ENCODE data around the gene SLC44A2. TPM values are rescaled to one million over a fixed set of nuclear protein-coding genes. Genes with fewer than 3 reads are reported as not detected.
A peak's percentile ranks its signal among the peaks of the same experiment; 100 is the strongest.
"Not testable (repeated sequence)": the region's sequence is repeated elsewhere in the genome, so short reads cannot be mapped to it uniquely, and the experiment has no call there.

Gene SLC44A2
- total RNA-seq, 1 donor from 2014 or later, result 100 TPM

DNA sequence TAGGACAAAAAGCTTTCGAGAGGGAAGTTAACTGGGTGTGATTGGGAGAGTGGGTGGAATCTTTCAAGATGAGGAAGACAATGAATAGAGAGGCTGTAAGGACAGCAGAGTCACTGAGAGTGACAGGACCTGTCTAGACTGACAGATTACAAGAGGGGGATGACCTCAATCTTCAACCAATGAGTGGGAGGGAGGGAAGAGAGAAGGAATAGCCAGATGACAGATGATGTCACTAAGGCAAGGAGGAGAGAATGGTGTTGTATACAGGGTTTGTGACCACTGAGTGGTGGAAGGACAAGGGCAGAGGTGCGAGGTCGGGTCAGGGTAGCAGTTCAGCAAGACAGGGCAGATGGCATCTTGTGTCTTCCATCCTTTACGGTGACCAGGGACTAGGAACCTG, 23.0 kb downstream of the SLC44A2 start:
- DNase-seq (ENCODE audit: low read depth), result no peak

DNA sequence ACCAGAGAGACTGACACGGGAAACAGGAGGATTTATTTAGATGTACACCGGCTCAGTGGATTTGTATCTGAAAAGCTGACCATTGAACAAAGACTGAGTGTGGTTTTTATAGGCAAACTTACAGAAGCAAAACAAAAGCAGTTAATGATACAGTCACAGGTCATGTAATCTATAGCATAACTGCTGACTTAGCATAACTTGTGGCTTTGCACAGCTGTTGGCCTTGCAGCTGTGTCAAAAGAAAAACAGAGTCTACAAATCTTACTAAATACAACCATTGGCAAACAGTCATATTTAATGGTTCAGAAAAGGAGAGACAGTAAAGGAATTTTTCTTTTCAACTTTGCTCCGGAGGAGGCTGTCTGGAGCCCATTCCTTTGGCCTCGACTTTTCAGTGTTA, 26.5 kb downstream of the SLC44A2 start:
- DNase-seq (ENCODE audit: low read depth), result no peak

DNA sequence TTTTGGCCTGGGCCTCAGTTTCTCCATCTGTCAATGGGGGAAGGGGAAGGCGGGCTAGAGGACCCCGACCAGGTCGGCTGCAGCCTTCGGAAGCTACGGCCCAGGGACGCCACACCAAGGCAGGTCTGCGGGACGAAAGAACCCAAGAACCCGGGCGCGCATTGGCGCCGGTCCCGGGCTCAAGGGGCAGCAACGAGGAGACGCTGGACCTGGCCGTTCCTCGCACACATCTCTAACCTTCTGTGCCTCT, 28.1 kb downstream of the SLC44A2 start:
- DNase-seq (ENCODE audit: low read depth), result no peak

DNA sequence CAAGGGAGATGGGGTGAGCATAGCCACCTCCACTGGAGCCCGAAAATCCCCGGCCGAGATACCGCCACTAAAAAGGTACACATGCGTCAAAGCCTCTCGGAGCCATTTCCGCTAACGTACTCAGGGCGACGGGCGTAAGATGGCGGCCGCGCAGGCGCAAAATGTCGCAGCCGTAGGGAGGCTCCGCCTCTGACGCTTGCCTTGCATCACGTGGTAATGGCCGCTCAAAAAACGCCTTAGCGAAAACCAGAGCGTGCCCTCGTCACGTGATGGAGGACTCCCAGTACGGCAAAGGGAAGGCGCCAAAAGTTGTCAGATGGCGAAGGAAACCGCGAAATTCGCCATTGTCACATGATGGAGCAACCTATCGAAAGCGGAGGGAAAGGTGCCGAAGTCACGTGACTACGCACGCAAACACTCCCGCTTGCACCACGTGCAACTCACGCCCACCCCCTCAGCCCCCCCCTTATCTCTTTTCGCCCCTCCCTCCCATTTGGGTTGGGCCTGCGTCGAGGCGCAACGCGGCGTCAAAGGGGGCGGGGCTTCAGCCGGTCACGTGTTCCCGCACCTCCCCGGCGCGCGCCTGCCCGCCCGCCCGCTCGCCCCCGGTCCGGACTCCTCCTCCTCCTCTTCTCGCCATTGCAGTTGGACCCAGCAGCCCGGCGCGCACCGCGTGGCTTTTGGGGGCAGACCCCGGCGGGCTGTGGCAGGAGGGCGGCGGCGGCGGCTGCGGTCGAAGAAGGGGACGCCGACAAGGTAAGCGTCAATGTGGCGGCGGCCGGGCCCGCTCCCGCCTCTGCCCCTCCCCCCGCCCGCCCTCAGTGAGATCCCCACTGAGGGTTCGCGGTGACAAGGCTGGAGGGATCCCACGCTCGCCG, 28.6 kb downstream of the SLC44A2 start, which contains the start of gene ILF3:
ILF3 (plus strand) TSS at position 615 of the 878 bp plus-strand sequence. CDS start 16,260 bp downstream, outside the sequence.
- DNase-seq (ENCODE audit: low read depth), result peak; percentile 100

DNA sequence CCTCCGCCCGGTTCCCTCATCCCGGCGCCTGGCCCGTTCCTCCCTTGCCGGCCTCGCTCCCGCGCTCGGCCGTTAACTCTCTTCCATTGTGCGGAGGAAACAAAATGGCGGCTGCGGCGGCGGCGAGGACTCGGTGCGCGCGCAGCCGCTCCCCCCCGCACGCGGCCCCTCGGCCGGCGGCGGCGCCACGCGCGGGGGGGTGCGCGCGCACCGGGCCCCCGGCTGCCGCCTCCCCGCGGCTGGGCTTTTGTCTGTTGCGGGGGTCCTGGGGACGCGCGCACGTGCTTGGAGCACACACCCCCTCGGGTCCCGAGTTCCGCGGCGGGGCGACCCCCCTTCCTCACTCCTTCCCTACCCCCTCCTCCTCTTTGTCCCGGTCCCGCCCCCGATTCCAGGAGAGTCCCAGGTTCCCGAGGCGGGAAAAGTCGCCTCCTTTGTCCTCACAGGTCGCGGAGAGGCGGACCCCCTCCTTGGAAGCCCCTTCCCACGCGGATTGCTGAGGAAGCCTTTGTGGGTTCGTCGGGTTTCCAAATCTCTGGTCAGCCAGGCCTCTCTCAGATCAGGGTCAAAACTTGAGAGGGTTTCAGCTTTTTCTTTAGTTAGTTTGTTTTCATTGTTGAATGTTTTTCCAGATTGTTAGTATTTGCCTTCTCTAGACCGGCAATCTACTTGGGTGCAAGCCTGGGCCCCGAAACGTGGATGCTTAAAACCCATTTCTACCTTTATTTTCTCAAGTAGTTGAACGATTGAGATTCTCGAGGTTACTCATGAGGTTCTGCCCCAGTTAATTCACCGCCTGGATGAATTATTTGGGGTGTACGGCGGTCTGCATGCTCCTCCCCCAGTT, 29.5 kb downstream of the SLC44A2 start:
- peak; percentile 59 for DNase-seq (ENCODE audit: low read depth)

DNA sequence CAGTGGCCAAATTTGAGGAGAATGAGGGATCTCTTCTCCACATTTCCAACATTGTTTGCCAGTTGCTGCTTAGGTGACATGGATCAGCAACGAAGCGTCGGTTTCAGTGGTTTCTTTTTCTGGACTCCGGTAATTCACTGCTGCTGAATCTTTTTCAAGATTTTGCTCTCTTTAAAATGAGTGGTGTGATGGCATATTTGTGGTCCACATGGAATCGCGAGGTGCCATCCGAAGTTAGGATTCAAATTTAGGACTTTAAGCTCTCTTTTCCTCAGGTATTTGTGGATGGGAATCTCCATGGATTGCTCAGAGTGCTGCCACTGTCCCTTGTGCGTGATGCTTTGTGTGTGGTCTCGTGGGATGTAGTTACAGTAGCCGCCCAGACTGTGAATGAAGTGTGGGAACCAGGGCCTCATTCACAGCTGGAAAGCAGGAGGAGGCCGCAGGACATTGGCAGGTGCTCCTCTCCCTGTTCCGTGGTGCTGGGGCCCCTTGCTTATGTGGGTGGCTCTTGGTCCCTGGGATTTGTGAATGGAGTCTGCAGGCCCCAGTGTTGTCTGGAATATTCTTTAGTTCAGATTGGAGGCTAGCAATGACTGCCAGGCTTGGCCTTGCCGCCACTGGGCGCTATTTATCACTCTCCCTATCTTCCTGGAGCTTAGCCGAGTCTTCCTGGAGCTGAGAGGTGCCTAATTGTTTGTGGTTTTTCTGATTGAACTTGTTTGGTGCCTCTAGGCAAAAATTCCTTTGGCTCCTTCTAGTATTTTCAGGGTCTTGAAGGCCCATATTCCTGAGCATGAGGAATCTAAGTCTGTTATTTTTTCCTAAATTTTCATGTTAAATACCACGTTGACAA, 30.3 kb downstream of the SLC44A2 start:
- peak; percentile 58 for DNase-seq (ENCODE audit: low read depth)

DNA sequence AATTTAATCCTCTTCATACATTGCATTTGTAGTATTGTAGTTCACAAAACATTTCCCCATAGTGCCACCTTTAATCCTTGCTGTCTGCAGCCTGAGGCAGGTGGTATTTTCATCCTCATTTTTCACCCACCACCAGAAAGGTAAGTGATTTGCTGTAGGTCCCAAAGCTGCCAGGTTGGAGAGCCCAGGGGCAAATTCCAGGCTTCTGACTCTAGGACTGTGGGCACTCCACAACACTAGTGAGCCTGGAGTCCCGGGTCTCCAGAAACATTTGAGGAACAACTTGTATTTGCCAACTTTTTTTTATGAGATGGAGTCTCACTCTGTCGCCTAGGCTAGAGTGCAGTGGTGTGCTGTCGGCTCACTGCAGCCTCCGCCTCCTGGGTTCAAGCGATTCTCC, 35.0 kb downstream of the SLC44A2 start:
- no peak for DNase-seq (ENCODE audit: low read depth)

DNA sequence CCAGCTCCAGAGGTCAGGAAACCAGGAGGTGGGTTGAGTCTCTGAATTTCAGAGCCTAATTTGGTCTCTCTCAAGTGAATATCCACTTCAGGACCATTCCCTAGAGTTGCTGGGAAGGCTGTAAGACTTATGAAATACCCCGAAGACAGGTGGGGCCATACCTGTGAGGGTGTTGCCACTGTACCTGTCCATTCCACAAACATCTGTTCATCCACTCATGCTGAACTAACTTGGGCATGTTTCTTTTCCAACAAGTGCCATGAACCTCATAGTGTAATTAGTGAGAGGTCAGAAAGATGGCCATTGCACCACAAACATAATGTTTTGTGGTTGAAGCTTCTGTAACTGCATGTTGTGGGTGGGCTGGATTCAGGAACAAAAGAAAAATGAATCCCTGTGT, 36.6 kb downstream of the SLC44A2 start:
- no peak for DNase-seq (ENCODE audit: low read depth)

DNA sequence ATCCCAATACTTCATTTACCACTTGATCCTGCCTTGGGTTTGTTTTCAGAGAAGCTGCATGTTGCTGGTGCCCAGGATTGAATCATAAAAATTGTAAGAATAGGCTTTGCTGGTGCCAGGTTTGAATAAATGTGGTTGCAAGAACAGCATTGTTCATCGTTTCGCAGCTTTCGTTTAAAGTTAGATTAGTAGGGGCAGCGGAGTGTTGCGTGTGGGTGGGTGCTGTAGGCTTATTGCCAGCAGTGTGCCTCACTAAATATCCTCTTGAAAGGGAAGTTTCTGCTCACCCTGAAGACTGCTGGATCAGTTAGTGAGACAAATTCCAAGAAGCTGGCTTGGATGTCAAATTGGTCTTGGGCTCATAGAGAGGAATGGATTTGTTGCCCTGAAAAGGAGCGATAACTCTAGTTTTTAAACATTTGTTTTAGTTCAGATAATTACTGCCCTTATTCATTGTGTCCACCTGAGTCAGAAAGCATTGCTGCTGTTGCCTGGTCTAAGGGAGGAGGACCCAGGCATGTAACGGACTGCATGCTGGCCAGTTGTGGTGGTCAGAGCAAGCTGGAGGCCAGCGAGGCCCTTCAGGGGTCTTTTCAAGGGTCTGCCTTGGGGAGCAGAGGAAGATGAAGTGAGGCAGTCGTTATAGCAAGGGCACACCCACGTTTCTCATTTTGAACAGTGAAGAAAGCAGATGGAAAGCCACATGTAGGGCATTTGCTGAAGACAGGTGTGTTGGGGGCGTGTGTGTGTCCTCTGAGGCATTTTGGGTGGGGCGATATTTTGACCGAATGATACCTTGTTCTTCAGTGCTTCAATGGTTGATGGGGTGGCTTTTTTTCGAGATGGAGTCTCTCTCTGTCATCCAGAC, 37.3 kb downstream of the SLC44A2 start:
- DNase-seq (ENCODE audit: low read depth), result no peak

DNA sequence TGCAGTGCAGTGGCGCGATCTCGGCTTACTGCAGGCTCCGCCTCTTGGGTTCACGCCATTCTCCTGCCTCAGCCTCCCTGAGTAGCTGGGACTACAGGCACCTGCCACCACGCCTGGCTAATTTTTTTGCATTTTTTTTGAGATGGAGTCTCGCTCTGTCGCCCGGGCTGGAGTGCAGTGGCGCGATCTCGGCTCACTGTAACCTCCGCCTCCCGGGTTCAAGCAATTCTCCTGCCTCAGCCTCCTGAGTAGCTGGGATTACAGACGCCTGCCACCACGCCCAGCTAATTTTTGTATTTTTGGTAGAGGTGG, 37.9 kb downstream of the SLC44A2 start:
- not testable (repeated sequence) for DNase-seq (ENCODE audit: low read depth)

DNA sequence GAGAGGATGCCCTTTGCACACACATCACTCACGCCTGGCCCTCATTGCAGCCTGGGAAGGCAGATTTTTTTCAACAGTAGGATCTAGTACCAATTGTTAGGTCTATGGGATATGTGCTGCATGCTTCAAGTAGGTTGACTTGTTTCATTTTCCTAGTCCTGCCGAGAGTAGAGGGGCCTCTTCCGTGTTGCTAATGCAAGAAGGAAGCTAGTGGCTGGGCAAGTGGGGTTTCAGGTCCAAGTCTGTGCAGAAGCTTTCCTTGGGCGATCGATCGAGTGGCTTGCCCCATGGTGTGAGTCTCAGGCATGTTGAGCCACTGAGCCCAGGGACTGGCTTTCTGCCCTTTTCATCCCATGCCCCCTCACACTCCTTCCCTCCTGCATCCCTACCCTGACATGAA, 42.5 kb downstream of the SLC44A2 start:
- DNase-seq (ENCODE audit: low read depth), result no peak

DNA sequence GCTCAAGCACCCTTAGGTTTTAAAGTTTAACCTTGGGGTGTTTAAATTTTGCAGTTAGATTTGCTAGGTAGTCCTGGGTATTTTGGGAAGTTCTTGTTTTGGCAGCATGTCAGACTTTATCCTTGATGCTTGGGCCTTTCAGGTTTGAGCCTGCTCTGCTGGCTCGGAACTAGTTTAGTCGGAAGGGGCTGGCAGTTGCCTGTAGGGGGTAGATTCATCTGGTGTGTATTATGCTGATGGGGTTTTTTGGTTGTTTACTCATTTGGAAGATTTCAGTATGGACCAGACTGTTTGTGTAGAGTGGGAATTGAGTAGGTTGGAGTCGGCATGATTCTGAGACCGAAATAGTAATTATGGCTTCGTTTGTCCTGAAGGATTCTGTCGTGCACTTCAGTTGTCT, 43.9 kb downstream of the SLC44A2 start:
- no peak for DNase-seq (ENCODE audit: low read depth)

DNA sequence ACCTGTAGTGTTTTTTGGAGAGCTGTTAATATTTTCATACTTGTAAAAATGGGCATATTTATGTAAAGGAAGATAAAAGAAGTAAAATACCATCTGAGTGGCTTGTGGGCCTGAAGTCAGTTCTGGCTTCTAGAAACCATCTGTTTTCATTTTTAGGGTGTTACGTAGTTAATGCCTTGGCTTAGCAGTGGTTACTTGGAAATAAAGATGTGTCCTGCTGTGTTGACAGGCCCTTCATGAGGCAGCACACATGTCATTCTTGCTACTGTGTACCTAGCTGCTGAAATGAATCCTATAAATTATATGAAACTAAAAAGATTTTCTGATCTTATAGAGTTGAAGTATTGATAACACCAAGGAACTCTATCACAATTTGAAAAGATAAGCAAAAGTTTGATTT, 44.8 kb downstream of the SLC44A2 start:
- DNase-seq (ENCODE audit: low read depth), result peak; percentile 52

DNA sequence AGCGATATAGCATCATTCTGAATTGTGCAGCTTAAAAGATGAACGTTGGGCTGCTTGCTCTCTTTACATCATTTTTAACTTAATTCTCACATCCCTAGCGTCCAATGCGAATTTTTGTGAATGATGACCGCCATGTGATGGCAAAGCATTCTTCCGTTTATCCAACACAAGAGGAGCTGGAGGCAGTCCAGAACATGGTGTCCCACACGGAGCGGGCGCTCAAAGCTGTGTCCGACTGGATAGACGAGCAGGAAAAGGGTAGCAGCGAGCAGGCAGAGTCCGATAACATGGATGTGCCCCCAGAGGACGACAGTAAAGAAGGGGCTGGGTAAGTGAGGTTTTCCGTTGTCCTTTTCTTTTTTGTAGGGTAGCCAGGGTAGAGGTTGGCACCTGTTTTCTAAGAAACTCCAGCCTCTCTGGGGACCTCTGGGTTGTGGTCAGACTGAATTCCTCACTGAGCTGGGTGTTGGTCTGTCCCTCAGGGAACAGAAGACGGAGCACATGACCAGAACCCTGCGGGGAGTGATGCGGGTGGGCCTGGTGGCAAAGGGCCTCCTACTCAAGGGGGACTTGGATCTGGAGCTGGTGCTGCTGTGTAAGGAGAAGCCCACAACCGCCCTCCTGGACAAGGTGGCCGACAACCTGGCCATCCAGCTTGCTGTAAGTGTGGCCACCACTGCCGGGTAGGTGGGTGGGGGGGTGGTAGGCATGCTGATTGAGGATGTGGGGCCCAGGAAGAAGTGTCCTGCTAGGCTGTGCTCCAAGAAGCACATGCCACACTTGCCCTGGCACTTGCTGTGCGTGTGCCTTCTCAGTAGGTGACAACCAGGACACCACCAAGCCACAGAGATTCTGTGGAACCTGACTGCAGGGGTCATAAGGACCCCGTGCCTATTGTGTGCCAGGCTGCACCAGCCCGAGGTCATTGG, 45.8 kb downstream of the SLC44A2 start:
- DNase-seq (ENCODE audit: low read depth), result peak; percentile 77

DNA sequence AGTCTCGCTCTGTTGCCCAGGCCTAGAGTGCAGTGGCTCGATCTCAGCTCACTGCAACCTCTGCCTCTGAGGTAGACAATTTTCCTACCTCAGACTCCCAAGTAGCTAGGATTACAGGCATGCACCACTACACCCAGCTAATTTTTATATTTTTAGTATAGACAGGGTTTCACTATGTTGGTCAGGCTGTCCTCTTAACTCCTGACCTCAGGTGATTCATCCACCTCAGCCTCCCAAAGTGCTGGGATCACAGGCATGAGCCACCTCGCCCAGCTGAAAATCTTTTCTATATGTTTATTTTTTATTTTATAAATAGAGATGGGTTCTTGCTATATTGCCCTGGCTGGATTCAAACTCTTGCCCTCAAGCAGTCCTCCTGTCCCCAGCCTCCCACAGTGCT, 46.6 kb downstream of the SLC44A2 start:
- DNase-seq (ENCODE audit: low read depth), result not testable (repeated sequence)

DNA sequence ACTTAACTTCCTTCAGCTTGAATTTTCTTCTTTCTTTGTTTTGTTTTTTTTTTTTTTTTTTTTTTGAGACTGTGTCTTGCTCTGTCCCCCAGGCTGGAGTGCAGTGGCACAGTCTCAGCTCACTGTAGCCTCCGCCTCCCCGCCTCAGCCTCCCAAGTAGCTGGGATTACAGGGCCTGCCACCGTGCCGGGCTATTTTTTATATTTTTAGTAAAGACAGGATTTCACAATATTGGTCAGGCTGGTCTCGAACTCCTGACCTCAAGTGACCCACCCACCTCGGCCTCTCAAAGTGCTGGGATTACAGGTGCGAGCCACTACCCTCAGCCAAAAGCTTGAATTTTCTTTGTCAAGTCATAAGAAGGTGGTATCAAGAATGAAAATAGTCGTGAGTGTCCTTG, 49.9 kb downstream of the SLC44A2 start:
- not testable (repeated sequence) for DNase-seq (ENCODE audit: low read depth)

DNA sequence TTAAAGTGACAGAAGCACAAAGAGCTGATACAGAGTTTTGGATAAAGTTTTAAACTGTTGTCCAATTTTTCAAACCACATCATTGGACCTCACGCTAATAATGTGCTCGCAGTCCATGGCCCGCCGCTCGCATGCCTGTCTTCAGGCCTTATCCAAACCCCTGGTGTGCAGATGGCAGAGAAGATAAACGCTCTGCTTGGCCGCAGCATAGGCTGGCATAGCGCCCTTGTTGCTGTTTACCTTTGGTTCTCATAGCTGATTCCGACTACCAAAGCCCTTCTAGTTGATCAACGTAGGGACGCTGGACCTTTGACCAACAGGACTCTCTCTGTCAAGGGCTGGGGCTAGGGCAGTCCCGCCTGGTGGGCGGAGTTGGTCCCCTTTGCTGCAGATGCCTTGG, 52.4 kb downstream of the SLC44A2 start:
- no peak for DNase-seq (ENCODE audit: low read depth)

DNA sequence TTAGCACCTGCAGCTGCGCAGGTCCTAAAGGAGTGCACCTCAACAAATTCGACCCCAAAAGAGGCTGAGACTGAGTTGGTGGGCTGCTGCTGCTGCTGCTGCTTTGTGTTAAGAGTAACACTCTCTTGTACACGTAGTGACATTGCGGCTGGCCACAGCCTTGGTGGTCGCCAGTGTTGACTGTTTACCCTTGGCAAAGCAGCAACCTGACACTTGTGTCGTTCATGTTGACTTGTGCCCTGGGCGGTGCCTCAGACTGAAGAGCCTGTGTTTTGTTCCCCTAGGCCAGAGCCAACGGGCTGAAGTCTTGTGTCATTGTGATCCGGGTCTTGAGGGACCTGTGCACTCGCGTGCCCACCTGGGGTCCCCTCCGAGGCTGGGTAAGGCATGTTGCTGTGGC, 53.5 kb downstream of the SLC44A2 start:
- no peak for DNase-seq (ENCODE audit: low read depth)

DNA sequence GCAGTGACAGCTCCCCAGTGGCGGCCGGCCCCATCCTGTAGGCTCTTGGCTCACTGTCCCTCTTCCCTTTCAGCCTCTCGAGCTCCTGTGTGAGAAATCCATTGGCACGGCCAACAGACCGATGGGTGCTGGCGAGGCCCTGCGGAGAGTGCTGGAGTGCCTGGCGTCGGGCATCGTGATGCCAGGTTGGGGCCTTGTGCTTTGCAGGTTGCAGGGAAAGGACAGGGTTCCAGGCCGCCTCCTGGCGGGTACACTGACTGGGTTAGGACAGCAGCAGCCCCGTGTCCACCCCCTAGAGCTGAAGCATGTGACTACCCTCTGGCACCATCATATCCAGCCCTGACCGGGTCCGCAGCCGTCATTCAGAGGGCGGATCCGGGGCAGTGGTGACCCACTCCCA, 54.4 kb downstream of the SLC44A2 start:
- no peak for DNase-seq (ENCODE audit: low read depth)

All from myocyte (in vitro differentiated cells).